ENCODE results near the gene MAPKAP1. TPM values are rescaled to one million over a fixed set of nuclear protein-coding genes. Genes with fewer than 3 reads are reported as not detected.

MAPKAP1 gene
- polyA plus RNA-seq, 1 donor (not counting 4 experiments of a cell fraction or from before 2014, with no cell fraction given), result 129 TPM

DNA sequence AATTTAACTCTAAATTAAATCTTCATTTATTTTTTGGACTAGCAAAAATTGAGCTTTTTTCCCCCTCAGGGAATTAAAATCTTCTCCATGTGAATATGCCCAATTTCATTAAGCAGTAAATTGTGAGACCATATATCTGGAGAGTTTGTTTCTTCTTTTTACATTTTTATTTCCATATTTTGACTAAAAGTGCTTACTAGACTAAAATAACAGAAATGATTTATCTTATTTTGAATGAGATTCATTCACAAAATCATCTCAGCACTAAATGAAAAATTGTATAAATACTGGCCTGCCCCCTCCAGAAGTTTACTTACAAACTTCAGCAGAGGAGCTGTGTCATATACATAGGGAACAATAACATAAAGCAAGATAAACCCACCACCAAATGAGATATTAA, 26.6 kb downstream of the MAPKAP1 start:
- dilution Hi-C loops (cut with MboI; ENCODE audit: extremely low pct_ligation_motif_present, low sequenced_read_pairs), result no loop called here
- DNase-seq (ENCODE audit: low read depth, low spot score) (no peak), FAIRE-seq (no peak)
- H3K9me1 ChIP-seq (ENCODE audit: control insufficient read depth, extremely low read depth, insufficient read depth, low read length), result no peaks in the 10 kb centered on the region
- H3K27me3 ChIP-seq (ENCODE audit: control insufficient read depth, extremely low read depth, insufficient read depth, low read length), result no peaks in the 10 kb centered on the region
- H3K36me3 ChIP-seq (ENCODE audit: control insufficient read depth in 2 of 2, extremely low read depth in 1 of 2, insufficient read depth in 2 of 2, low read length in 2 of 2), result peaks cover 1 to 4% of the 10 kb centered on the region in 2 experiments
- no peak overlapping the region for H3K27ac ChIP-seq (ENCODE audit: control insufficient read depth, insufficient read depth, low read length)
- H3K4me2 ChIP-seq (ENCODE audit: control insufficient read depth, extremely low read depth, insufficient read depth, low read depth, low read length), result no peak overlapping the region
- H3K9me3 ChIP-seq (ENCODE audit: control insufficient read depth, low read depth, low read length), result no peaks in the 10 kb centered on the region
- TF ChIP-seq, protein P1, sequence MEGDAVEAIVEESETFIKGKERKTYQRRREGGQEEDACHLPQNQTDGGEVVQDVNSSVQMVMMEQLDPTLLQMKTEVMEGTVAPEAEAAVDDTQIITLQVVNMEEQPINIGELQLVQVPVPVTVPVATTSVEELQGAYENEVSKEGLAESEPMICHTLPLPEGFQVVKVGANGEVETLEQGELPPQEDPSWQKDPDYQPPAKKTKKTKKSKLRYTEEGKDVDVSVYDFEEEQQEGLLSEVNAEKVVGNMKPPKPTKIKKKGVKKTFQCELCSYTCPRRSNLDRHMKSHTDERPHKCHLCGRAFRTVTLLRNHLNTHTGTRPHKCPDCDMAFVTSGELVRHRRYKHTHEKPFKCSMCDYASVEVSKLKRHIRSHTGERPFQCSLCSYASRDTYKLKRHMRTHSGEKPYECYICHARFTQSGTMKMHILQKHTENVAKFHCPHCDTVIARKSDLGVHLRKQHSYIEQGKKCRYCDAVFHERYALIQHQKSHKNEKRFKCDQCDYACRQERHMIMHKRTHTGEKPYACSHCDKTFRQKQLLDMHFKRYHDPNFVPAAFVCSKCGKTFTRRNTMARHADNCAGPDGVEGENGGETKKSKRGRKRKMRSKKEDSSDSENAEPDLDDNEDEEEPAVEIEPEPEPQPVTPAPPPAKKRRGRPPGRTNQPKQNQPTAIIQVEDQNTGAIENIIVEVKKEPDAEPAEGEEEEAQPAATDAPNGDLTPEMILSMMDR (optimal IDR thresholded peaks at IDR 0.05 in 1 of 3, IDR thresholded peaks at IDR 0.05 in 1 of 3, conservative IDR thresholded peaks at IDR 0.05 in 1 of 3; ENCODE audit: extremely low read depth in 1 of 3, insufficient read depth in 2 of 3, low read length in 3 of 3), result no peak
- no peak for TF ChIP-seq EZH2 (IDR thresholded peaks at IDR 0.05; ENCODE audit: low read length)
- H3K9ac ChIP-seq (ENCODE audit: control insufficient read depth, extremely low read depth, insufficient read depth, low read length), result no peak overlapping the region
- no peak overlapping the region for H3K4me3 ChIP-seq (ENCODE audit: control insufficient read depth in 2 of 3, extremely low read depth in 1 of 3, insufficient read depth in 2 of 3, low read depth in 1 of 3, low read length in 3 of 3)
- peaks cover 67% of the 10 kb centered on the region for H3K79me2 ChIP-seq (ENCODE audit: control insufficient read depth, insufficient read depth, low read length)
- no peaks in the 10 kb centered on the region for H4K20me1 ChIP-seq (ENCODE audit: control insufficient read depth, extremely low read depth, insufficient read depth, low read length)
- H3K4me1 ChIP-seq (ENCODE audit: control insufficient read depth, extremely low read depth, insufficient read depth, low read length), result peaks cover 39% of the 10 kb centered on the region
- H2AFZ ChIP-seq (ENCODE audit: control insufficient read depth, low read length), result no peak overlapping the region

- Histone ChIP-seq H3K4me3 (ENCODE audit: control insufficient read depth in 2 of 3, extremely low read depth in 1 of 3, insufficient read depth in 2 of 3, low read depth in 1 of 3, low read length in 3 of 3) (peak overlapping the region in 2 of 3 experiments; percentile 17), H3K4me1 (ENCODE audit: control insufficient read depth, extremely low read depth, insufficient read depth, low read length) (peaks cover 44% of the 10 kb centered on the region), H3K79me2 (ENCODE audit: control insufficient read depth, insufficient read depth, low read length) (peaks cover 61% of the 10 kb centered on the region), H3K4me2 (ENCODE audit: control insufficient read depth, extremely low read depth, insufficient read depth, low read depth, low read length) (peak overlapping the region; percentile 85), H2AFZ (ENCODE audit: control insufficient read depth, low read length) (peak overlapping the region; percentile 17), H3K36me3 (ENCODE audit: control insufficient read depth in 2 of 2, extremely low read depth in 1 of 2, insufficient read depth in 2 of 2, low read length in 2 of 2) (peaks cover 0 to 1% of the 10 kb centered on the region in 2 experiments), H3K27me3 (ENCODE audit: control insufficient read depth, extremely low read depth, insufficient read depth, low read length) (no peaks in the 10 kb centered on the region), H3K9ac (ENCODE audit: control insufficient read depth, extremely low read depth, insufficient read depth, low read length) (peak overlapping the region; percentile 40), H3K27ac (ENCODE audit: control insufficient read depth, insufficient read depth, low read length) (peak overlapping the region; percentile 73), H3K9me1 (ENCODE audit: control insufficient read depth, extremely low read depth, insufficient read depth, low read length) (no peaks in the 10 kb centered on the region), H3K9me3 (ENCODE audit: control insufficient read depth, low read depth, low read length) (no peaks in the 10 kb centered on the region), H4K20me1 (ENCODE audit: control insufficient read depth, extremely low read depth, insufficient read depth, low read length) (no peaks in the 10 kb centered on the region)
- FAIRE-seq, result peak; percentile 67
- dilution Hi-C loops (cut with MboI; ENCODE audit: extremely low pct_ligation_motif_present, low sequenced_read_pairs), result no loop called here
- no peak for DNase-seq (ENCODE audit: low read depth, low spot score)
- no peak for TF ChIP-seq EZH2 (IDR thresholded peaks at IDR 0.05; ENCODE audit: low read length)
- TF ChIP-seq, protein P1 (optimal IDR thresholded peaks at IDR 0.05 in 1 of 3, IDR thresholded peaks at IDR 0.05 in 1 of 3, conservative IDR thresholded peaks at IDR 0.05 in 1 of 3; ENCODE audit: extremely low read depth in 1 of 3, insufficient read depth in 2 of 3, low read length in 3 of 3), result no peak
Measured at GRCh38 chr9:125679597-125680189, 27.3 kb downstream of the MAPKAP1 start.

All from keratinocyte (primary cell).